Thymus (tissue), 11 donors: Measurements from ENCODE around the gene GPR68. TPM values are rescaled to one million over a fixed set of nuclear protein-coding genes. Genes with fewer than 3 reads are reported as not detected.
"Not testable (repeated sequence)": the region's sequence is repeated elsewhere in the genome, so short reads cannot be mapped to it uniquely, and the experiment has no call there.

Experiments used
- DNase-seq, 9 donors: peaks; one replicate each; pipeline ENCODE4 v3.0.0-alpha.2; 2013; ENCODE audit warnings: low spot score in 9 of 9, low read depth in 6 of 9, missing footprints in 1 of 9
- H3K27ac ChIP-seq, 2 donors: one replicate each; pipeline ENCODE4 v1.5.1; 2013; ENCODE audit warnings: control low read depth in 1 of 2, low read depth in 1 of 2, low read length in 1 of 2, mild to moderate bottlenecking in 1 of 2, moderate library complexity in 1 of 2
- H3K27me3 ChIP-seq, 2 donors: one replicate each; pipeline ENCODE4 v1.5.1; 2013; ENCODE audit warnings: low read length in 1 of 2; ENCODE audit not compliant: control insufficient read depth in 2 of 2, insufficient read depth in 1 of 2
- H3K36me3 ChIP-seq, 2 donors: one replicate each; pipeline ENCODE4 v1.5.1; 2013; ENCODE audit warnings: low read length in 1 of 2, mild to moderate bottlenecking in 1 of 2, moderate library complexity in 1 of 2; ENCODE audit not compliant: control insufficient read depth in 2 of 2, insufficient read depth in 2 of 2
- H3K4me1 ChIP-seq, 2 donors: one replicate each; pipeline ENCODE4 v1.5.1; 2013; ENCODE audit warnings: low read length in 2 of 2; ENCODE audit not compliant: control insufficient read depth in 2 of 2, insufficient read depth in 2 of 2
- H3K4me3 ChIP-seq, 2 donors: one replicate each; pipeline ENCODE4 v1.5.1; 2013; ENCODE audit warnings: low read length in 2 of 2, control low read depth in 1 of 2, mild to moderate bottlenecking in 1 of 2
- H3K9me3 ChIP-seq, 2 donors: one replicate each; pipeline ENCODE4 v1.5.1; 2013; ENCODE audit warnings: low read length in 1 of 2, mild to moderate bottlenecking in 1 of 2; ENCODE audit not compliant: control insufficient read depth in 2 of 2, insufficient read depth in 1 of 2
- WGBS: extraction: QIAGEN DNeasy Blood & Tissue Kit; methylation state at CpG from one replicate; pipeline ENCODE4 v1.1.7; 2013; 5-methylcytosine and 5-hydroxymethylcytosine counted together
- polyA plus RNA-seq: library from polyadenylated mRNA; stranded (reverse); fragments of 200-250 nt; gene quantifications from one replicate; pipeline ENCODE4 v1.2.3, GENCODE V29; 2013
- total RNA-seq: library from RNA; stranded (reverse); fragments of 120-200 nt; gene quantifications from one replicate; pipeline ENCODE4 v1.2.4, GENCODE V29; 2013
- donor health status: healthy.

GPR68 gene
- total and polyA plus RNA-seq, 2 donors: 1.4 to 3.6 TPM

GRCh38 chr14:91250912-91251311, 6.4 kb upstream of the GPR68 start:
- 62% methylated on average over 5 of the region's 5 CpGs for WGBS
- H3K27ac ChIP-seq: peak overlapping the region; percentile 48 to 53
- peaks cover 42 to 55% of the 10 kb centered on the region in 2 donors for H3K4me1 ChIP-seq

GRCh38 chr14:91249841-91250616, 5.5 kb upstream of the GPR68 start:
- H3K4me3 ChIP-seq: no peak overlapping the region
- no peaks in the 10 kb centered on the region for H3K9me3 ChIP-seq
- H3K27me3 ChIP-seq: peaks cover 0 to 12% of the 10 kb centered on the region in 2 donors
- no peaks in the 10 kb centered on the region for H3K36me3 ChIP-seq
- peak in 1 of 9 donors; percentile 52 for DNase-seq
- H3K4me1 ChIP-seq: peaks cover 41 to 58% of the 10 kb centered on the region in 2 donors
- peak overlapping the region; percentile 53 to 74 for H3K27ac ChIP-seq
- WGBS: 24% methylated on average over 10 of the region's 10 CpGs

More at GRCh38 chr14:91250912-91251311, 6.4 kb upstream of the GPR68 start:
- Histone ChIP-seq H3K9me3 (no peaks in the 10 kb centered on the region), H3K27me3 (peaks cover 0 to 12% of the 10 kb centered on the region in 2 donors), H3K36me3 (no peaks in the 10 kb centered on the region), H3K4me3 (no peak overlapping the region)
- no peak for DNase-seq

GRCh38 chr14:91246051-91246852, 1.7 kb upstream of the GPR68 start:
- 78% methylated on average over 15 of the region's 15 CpGs for WGBS

GRCh38 chr14:91245616-91246015, 1.1 kb upstream of the GPR68 start:
- peak overlapping the region; percentile 17 to 50 for H3K27ac ChIP-seq
- not testable (repeated sequence) for H3K36me3 ChIP-seq, H3K4me3 ChIP-seq, DNase-seq, H3K27me3 ChIP-seq, H3K9me3 ChIP-seq
- 93% methylated on average over 8 of the region's 8 CpGs for WGBS
- peaks cover 43 to 63% of the 10 kb centered on the region in 2 donors for H3K4me1 ChIP-seq

More at GRCh38 chr14:91246051-91246852, 1.7 kb upstream of the GPR68 start:
- peaks cover 49 to 67% of the 10 kb centered on the region in 2 donors for H3K4me1 ChIP-seq
- DNase-seq: peak in 1 of 9 donors; percentile 70
- H3K4me3 ChIP-seq: no peak overlapping the region
- H3K27me3 ChIP-seq: no peaks in the 10 kb centered on the region
- no peaks in the 10 kb centered on the region for H3K9me3 ChIP-seq
- H3K27ac ChIP-seq: peak overlapping the region; percentile 37 to 53
- no peaks in the 10 kb centered on the region for H3K36me3 ChIP-seq

- peak overlapping the region; percentile 6 to 52 for H3K27ac ChIP-seq
- H3K36me3 ChIP-seq: no peaks in the 10 kb centered on the region
- H3K9me3 ChIP-seq: no peaks in the 10 kb centered on the region
- 76% methylated on average over 9 of the region's 9 CpGs for WGBS
- H3K4me3 ChIP-seq: no peak overlapping the region
- no peaks in the 10 kb centered on the region for H3K27me3 ChIP-seq
- DNase-seq: peak in 1 of 9 donors; percentile 53
- peaks cover 37 to 57% of the 10 kb centered on the region in 2 donors for H3K4me1 ChIP-seq
Measured at GRCh38 chr14:91245029-91245428, 525 bp upstream of the GPR68 start.

- H3K4me1 ChIP-seq: peaks cover 40 to 63% of the 10 kb centered on the region in 2 donors
- 89% methylated on average over 6 of the region's 6 CpGs for WGBS
- H3K27ac ChIP-seq: peak overlapping the region; percentile 52 to 62
- H3K9me3 ChIP-seq: no peaks in the 10 kb centered on the region
- no peaks in the 10 kb centered on the region for H3K36me3 ChIP-seq
- no peak for DNase-seq
- no peaks in the 10 kb centered on the region for H3K27me3 ChIP-seq
- H3K4me3 ChIP-seq: no peak overlapping the region
Measured at GRCh38 chr14:91243074-91243471, 1.4 kb downstream of the GPR68 start.

- H3K4me1 ChIP-seq: peaks cover 40 to 63% of the 10 kb centered on the region in 2 donors
Measured at GRCh38 chr14:91242635-91243034, 1.9 kb downstream of the GPR68 start.

GRCh38 chr14:91241863-91242262, 2.6 kb downstream of the GPR68 start:
- Histone ChIP-seq H3K36me3 (no peaks in the 10 kb centered on the region), H3K4me1 (peaks cover 40 to 63% of the 10 kb centered on the region in 2 donors)
- 16% methylated on average over 7 of the region's 7 CpGs for WGBS

More at GRCh38 chr14:91242635-91243034, 1.9 kb downstream of the GPR68 start:
- Histone ChIP-seq H3K9me3 (no peaks in the 10 kb centered on the region), H3K4me3 (no peak overlapping the region), H3K27ac (no peak overlapping the region), H3K36me3 (no peaks in the 10 kb centered on the region), H3K27me3 (no peaks in the 10 kb centered on the region)
- WGBS: 88% methylated on average over 4 of the region's 4 CpGs
- no peak for DNase-seq

GRCh38 chr14:91238661-91239060, 5.8 kb downstream of the GPR68 start:
- H3K9me3 ChIP-seq: no peaks in the 10 kb centered on the region
- H3K4me1 ChIP-seq: peaks cover 21 to 37% of the 10 kb centered on the region in 2 donors
- H3K27ac ChIP-seq: no peak overlapping the region
- H3K36me3 ChIP-seq: peaks cover 0 to 1% of the 10 kb centered on the region in 2 donors
- no peak for DNase-seq
- no peak overlapping the region for H3K4me3 ChIP-seq
- 82% methylated on average over 8 of the region's 8 CpGs for WGBS
- no peaks in the 10 kb centered on the region for H3K27me3 ChIP-seq

More at GRCh38 chr14:91241863-91242262, 2.6 kb downstream of the GPR68 start:
- Histone ChIP-seq H3K9me3 (no peaks in the 10 kb centered on the region), H3K27ac (peak overlapping the region; percentile 50 to 58), H3K4me3 (peak overlapping the region in 1 of 2 donors; percentile 8), H3K27me3 (no peaks in the 10 kb centered on the region)
- DNase-seq: peak in 1 of 9 donors; percentile 75
